K562 (cell line): Measurements from ENCODE around the gene CFL2. TPM values are rescaled to one million over a fixed set of nuclear protein-coding genes. Genes with fewer than 3 reads are reported as not detected.

Experiments used
- ATAC-seq: fragments of 200-7000 bp; cut with Tn5 transposase; 3 replicates; pipeline ENCODE4 v1.9.1; 2020; ENCODE audit warnings: moderate library complexity
- BruUV-seq: library from RNA; stranded (reverse); fragments of 400-500 nt; replicated peaks from 2 replicates; lab custom pipeline; 2021; lab: Mats Ljungman, UMichigan
- CTCF ChIA-PET: fragments of 300-600 bp; formaldehyde crosslinking; extraction: SDS; loops from one replicate; lab custom pipeline; 2021; ENCODE audit warnings: low intra/inter-chr PET ratio; lab: Yijun Ruan, JAX
- POLR2A ChIA-PET: fragments of 300-600, 350-650 bp; sonication (Branson Sonifier 250); formaldehyde crosslinking; extraction: SDS; loops from one replicate; lab custom pipeline; 2021; ENCODE audit warnings: antibody characterized with exemption, inconsistent platforms; lab: Yijun Ruan, JAX
- DNase-seq, 4 experiments: peaks; one replicate each; pipeline versions ENCODE4 v3.0.0 to v3.0.0-alpha.2; 2011 to 2018; ENCODE audit warnings: low spot score in 3 of 4, mixed read lengths in 3 of 4; ENCODE audit errors: extremely low read depth in 1 of 4
- FAIRE-seq: peaks from 2 replicates; lab custom pipeline; 2011; peaks lifted over from hg19 to GRCh38; lab: Jason Lieb, UNC
- H2AFZ ChIP-seq: 2 replicates; pipeline ENCODE4 v1.6.0; 2011; ENCODE audit warnings: low read depth, low read length, control low read depth, inconsistent platforms
- H3K27ac ChIP-seq: fragments of 200-600 bp; 3 replicates; pipeline ENCODE4 v1.8.0; 2011; ENCODE audit warnings: low read depth, mild to moderate bottlenecking, control low read depth, inconsistent platforms, low read length, moderate library complexity, mixed read lengths; ENCODE audit errors: extremely low read depth
- H3K27me3 ChIP-seq, 2 experiments: fragments of 300-600 bp in 1 of 2; 2 replicates in 1 of 2; 3 replicates in 1 of 2; pipeline versions ENCODE4 v1.6.0 to v1.8.0; 2011; ENCODE audit warnings: inconsistent platforms in 2 of 2, low read length in 2 of 2, mild to moderate bottlenecking in 1 of 2, mixed read lengths in 1 of 2, moderate library complexity in 1 of 2; ENCODE audit not compliant: control insufficient read depth in 2 of 2, insufficient read depth in 2 of 2
- H3K36me3 ChIP-seq: fragments of 300-600 bp; 3 replicates; pipeline ENCODE4 v1.8.0; 2011; ENCODE audit warnings: mild to moderate bottlenecking, low read length, inconsistent platforms; ENCODE audit not compliant: control insufficient read depth, insufficient read depth
- H3K4me1 ChIP-seq, 2 experiments: fragments of 200-600 bp in 1 of 2; replicated peaks in 1 of 2; 2 replicates in 1 of 2; 3 replicates in 1 of 2; pipeline versions ENCODE4 v1.5.1 to v1.8.0; 2011; ENCODE audit warnings: inconsistent platforms in 2 of 2, low read length in 2 of 2, mild to moderate bottlenecking in 1 of 2, mixed read lengths in 1 of 2, moderate library complexity in 1 of 2; ENCODE audit not compliant: control insufficient read depth in 2 of 2, insufficient read depth in 2 of 2
- H3K4me2 ChIP-seq: 2 replicates; pipeline ENCODE4 v1.6.1; 2011; ENCODE audit warnings: low read length, control low read depth, inconsistent platforms, mixed read lengths; ENCODE audit not compliant: insufficient read depth
- H3K4me3 ChIP-seq: fragments of 200-600 bp; sonication (generic), shearing (Covaris generic); 2 replicates; pipeline ENCODE4 v1.5.1; 2016; ENCODE audit warnings: control low read depth, inconsistent platforms
- H3K79me2 ChIP-seq: fragments of 200-600 bp; 3 replicates; pipeline ENCODE4 v1.8.0; 2011; ENCODE audit warnings: low read length, inconsistent platforms; ENCODE audit not compliant: control insufficient read depth, insufficient read depth
- H3K9ac ChIP-seq, 2 experiments: 2 replicates each; pipeline versions ENCODE4 v1.6.0 to v1.6.1; 2011; ENCODE audit warnings: low read depth in 2 of 2, low read length in 2 of 2, control low read depth in 1 of 2, inconsistent platforms in 1 of 2, mild to moderate bottlenecking in 1 of 2, mixed read lengths in 1 of 2; ENCODE audit not compliant: insufficient read depth in 1 of 2
- H3K9me1 ChIP-seq: one replicate; pipeline ENCODE4 v1.6.0; 2011; ENCODE audit warnings: inconsistent platforms, mild to moderate bottlenecking, low read length, moderate library complexity; ENCODE audit not compliant: control insufficient read depth, insufficient read depth
- H3K9me3 ChIP-seq: replicated peaks from 2 replicates; pipeline ENCODE4 v1.5.1; 2011; ENCODE audit warnings: low read depth, low read length, inconsistent platforms; ENCODE audit not compliant: control insufficient read depth, insufficient read depth
- H4K20me1 ChIP-seq: replicated peaks from 2 replicates; pipeline ENCODE4 v1.6.1; 2011; ENCODE audit warnings: low read length, inconsistent platforms, mixed read lengths; ENCODE audit not compliant: control insufficient read depth, insufficient read depth
- REST ChIP-seq, 2 experiments: fragments of 450-650 bp; formaldehyde crosslinking in 1 of 2; IDR thresholded peaks; 2 replicates each; pipeline versions ENCODE4 v1.4.0 to v1.6.1; 2014 to 2020; ENCODE audit warnings: mild to moderate bottlenecking in 2 of 2, borderline replicate concordance in 1 of 2, low read depth in 1 of 2
- SRSF1 ChIP-seq: fragments of 200-400 bp; formaldehyde crosslinking; IDR thresholded peaks from 2 replicates; pipeline ENCODE4 v1.6.1; 2017; ENCODE audit warnings: mild to moderate bottlenecking, low read depth, low read length, moderate library complexity
- WGBS: fragments of 100-300 bp; shearing (Covaris generic); methylation state at CpG from one replicate; pipeline ENCODE4 v1.1.6; 2016; ENCODE audit warnings: low coverage, mixed read lengths; ENCODE audit not compliant: insufficient coverage; ENCODE audit errors: missing lambda C conversion rate; 5-methylcytosine and 5-hydroxymethylcytosine counted together
- in situ Hi-C: fragments of 300-500 bp; cut with MboI; formaldehyde crosslinking; loops from 4 replicates; pipeline ENCODE4 v1.15.0; 2018; ENCODE audit warnings: inconsistent platforms, mixed read lengths
- intact Hi-C: fragments of 100-400 bp; cut with micrococcal nuclease; formaldehyde crosslinking; loops from 2 replicates; pipeline ENCODE4 v1.14.2; 2022
- polyA plus RNA-seq, 8 experiments: library from polyadenylated mRNA; depleted of rRNA in 4 of 8; stranded (reverse) in 5 of 8; unstranded in 3 of 8; fragments of >200 nt; fragmentation: Nextera tagmentation in 2 of 8; fragmentation: Illumina TruSeq in 1 of 8; extraction: Ambion mirVana in 2 of 8; extraction: Trizol in 1 of 8; gene quantifications; 2 replicates each; pipeline versions ENCODE4 v1.2.1 to v1.2.3, GENCODE V29; 2011 to 2014; ENCODE audit warnings: inconsistent platforms in 1 of 8, missing spikeins in 1 of 8
- total RNA-seq, 7 experiments: library from RNA; depleted of rRNA in 6 of 7; stranded (reverse); fragments of >200 nt in 6 of 7; fragmentation: Illumina TruSeq in 2 of 7; extraction: Trizol in 2 of 7; gene quantifications; 2 replicates each; pipeline versions ENCODE4 v1.2.1 to v1.2.3, GENCODE V29; 2011 to 2021; ENCODE audit warnings: low replicate concordance in 1 of 7

CFL2 gene
- total and polyA plus RNA-seq, 9 of the 15 experiments (the other 6 are each of a cell fraction or from before 2014, with no cell fraction given): 2.0 to 12.7 (median 5.1) TPM

- H3K27ac ChIP-seq: no peak overlapping the region
- in situ Hi-C loops: no loop called here
- no peak for DNase-seq
- intact Hi-C loops: no loop called here
- ATAC-seq: no peak
- FAIRE-seq: no peak
- CTCF ChIA-PET: no interaction called here
- POLR2A ChIA-PET: interaction anchor here (0.6 kb wide), 1 partner anchor 82 kb away, joined by 3 read pairs; no protein-coding TSS in a partner anchor
- H2AFZ ChIP-seq: no peak overlapping the region
- no peak overlapping the region for H3K4me3 ChIP-seq
- H3K27me3 ChIP-seq: no peaks in the 10 kb centered on the region
- no TSS peak for BruUV-seq
- H3K9me1 ChIP-seq: no peaks in the 10 kb centered on the region
- no peak overlapping the region for H3K4me2 ChIP-seq
- no peaks in the 10 kb centered on the region for H3K36me3 ChIP-seq
- WGBS: 20% methylated on average over 3 of the region's 3 CpGs
- H3K9ac ChIP-seq: no peak overlapping the region
- no peak for TF ChIP-seq SRSF1
- peak; percentile 27; the same call in 1 of the 2 replicates for TF ChIP-seq REST (IDR thresholded peaks at IDR 0.05; ENCODE audit: borderline replicate concordance)
- no peak for TF ChIP-seq REST (CRISPR knock-in tag; IDR thresholded peaks at IDR 0.05; ENCODE audit: low read depth)
- no peaks in the 10 kb centered on the region for H4K20me1 ChIP-seq
- H3K9me3 ChIP-seq: no peaks in the 10 kb centered on the region
- H3K4me1 ChIP-seq: no peaks in the 10 kb centered on the region; a peak in 2 of 5 replicates
- no peaks in the 10 kb centered on the region for H3K79me2 ChIP-seq
Observed at GRCh38 chr14:34688470-34689206, 25.8 kb downstream of the CFL2 start.
